GM10847 (cell line): ENCODE data around the gene IL25.

Source experiments
- POLR2A ChIP-seq: IDR thresholded peaks from 2 replicates; pipeline ENCODE4 v1.6.1; 2011; ENCODE audit not compliant: insufficient read length; ENCODE audit errors: extremely low read depth

IL25 gene

GRCh38 chr14:23349156-23349845 is 23.3 kb upstream of the IL25 start:
- no peak for TF ChIP-seq POLR2A

- no peak for TF ChIP-seq POLR2A
These were observed 20.7 kb upstream of the IL25 start for GRCh38 chr14:23351681-23352505.

- TF ChIP-seq POLR2A: no peak
These were observed 19.8 kb upstream of the IL25 start, which contains the start of gene SLC22A17 for GRCh38 chr14:23352506-23353432. Gene SLC22A17, minus strand, starts transcription at chr14:23352887.

- TF ChIP-seq POLR2A: no peak
These were observed 19.2 kb upstream of the IL25 start for GRCh38 chr14:23353433-23353780.

- no peak for TF ChIP-seq POLR2A
These were observed 17.6 kb upstream of the IL25 start for GRCh38 chr14:23354990-23355389.

- no peak for TF ChIP-seq POLR2A
These were observed 16.7 kb upstream of the IL25 start for GRCh38 chr14:23355871-23356435.

- no peak for TF ChIP-seq POLR2A
These were observed 15.9 kb upstream of the IL25 start for GRCh38 chr14:23356662-23357061.

- no peak for TF ChIP-seq POLR2A
These were observed 15.3 kb upstream of the IL25 start for GRCh38 chr14:23357261-23357660.

- TF ChIP-seq POLR2A: no peak
These were observed 14.6 kb upstream of the IL25 start for GRCh38 chr14:23358042-23358441.

- no peak for TF ChIP-seq POLR2A
These were observed 13.9 kb upstream of the IL25 start for GRCh38 chr14:23358553-23359166.

- TF ChIP-seq POLR2A: no peak
These were observed 13.4 kb upstream of the IL25 start for GRCh38 chr14:23359167-23359626.

- TF ChIP-seq POLR2A: no peak
These were observed 12.7 kb upstream of the IL25 start for GRCh38 chr14:23359722-23360447.

GRCh38 chr14:23360496-23360895 is 12.1 kb upstream of the IL25 start:
- no peak for TF ChIP-seq POLR2A

GRCh38 chr14:23361320-23361719 is 11.3 kb upstream of the IL25 start:
- no peak for TF ChIP-seq POLR2A
